ENCODE results near the gene ACTN4.

ACTN4 gene

DNA sequence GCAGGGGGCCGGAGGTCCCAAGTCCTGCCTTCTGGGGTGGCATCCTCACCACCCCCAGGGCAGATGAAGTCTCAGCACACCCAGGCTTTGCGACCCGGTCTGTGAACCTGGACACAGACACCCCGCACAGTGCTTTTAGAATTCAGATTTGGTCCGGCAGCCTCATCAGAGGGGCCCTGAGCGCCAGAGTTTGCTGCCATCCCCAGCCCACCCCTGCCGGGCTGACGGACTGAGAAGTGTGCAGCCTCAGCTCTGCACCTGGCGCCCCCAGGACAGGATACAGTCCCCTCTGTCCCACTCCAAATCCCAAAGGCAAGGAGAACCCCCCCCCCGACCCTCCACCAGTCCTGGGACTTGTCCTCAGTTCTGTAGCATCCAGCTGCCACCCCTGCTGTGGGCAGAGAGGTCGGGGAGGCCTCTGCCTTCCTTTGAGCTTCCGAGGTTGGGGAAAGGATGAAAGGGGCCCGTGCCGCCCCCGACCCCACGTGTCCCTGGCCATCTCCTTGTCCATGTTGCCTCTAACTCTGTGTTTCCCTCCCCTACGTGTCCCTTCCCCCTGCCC is 79.9 kb downstream of the ACTN4 start:
- H3K9me3 ChIP-seq (ENCODE audit: control insufficient read depth, insufficient read depth, low read length) = no peaks in the 10 kb centered on the region
- H3K36me3 ChIP-seq (ENCODE audit: control insufficient read depth, insufficient read depth, low read length) = peaks cover 64% of the 10 kb centered on the region
- no peak overlapping the region for H3K4me3 ChIP-seq (ENCODE audit: low read length)
- H3K4me1 ChIP-seq (ENCODE audit: control insufficient read depth, insufficient read depth, low read length) = no peaks in the 10 kb centered on the region
- DNase-seq (ENCODE audit: low read depth, low spot score) = no peak
- H3K27ac ChIP-seq (ENCODE audit: low read length) = no peak overlapping the region
- WGBS (ENCODE audit: insufficient coverage, insufficient read length) = no CpG with 5 or more reads among the region's 17 CpGs
- no peaks in the 10 kb centered on the region for H3K27me3 ChIP-seq (ENCODE audit: control insufficient read depth, insufficient read depth, low read length)

DNA sequence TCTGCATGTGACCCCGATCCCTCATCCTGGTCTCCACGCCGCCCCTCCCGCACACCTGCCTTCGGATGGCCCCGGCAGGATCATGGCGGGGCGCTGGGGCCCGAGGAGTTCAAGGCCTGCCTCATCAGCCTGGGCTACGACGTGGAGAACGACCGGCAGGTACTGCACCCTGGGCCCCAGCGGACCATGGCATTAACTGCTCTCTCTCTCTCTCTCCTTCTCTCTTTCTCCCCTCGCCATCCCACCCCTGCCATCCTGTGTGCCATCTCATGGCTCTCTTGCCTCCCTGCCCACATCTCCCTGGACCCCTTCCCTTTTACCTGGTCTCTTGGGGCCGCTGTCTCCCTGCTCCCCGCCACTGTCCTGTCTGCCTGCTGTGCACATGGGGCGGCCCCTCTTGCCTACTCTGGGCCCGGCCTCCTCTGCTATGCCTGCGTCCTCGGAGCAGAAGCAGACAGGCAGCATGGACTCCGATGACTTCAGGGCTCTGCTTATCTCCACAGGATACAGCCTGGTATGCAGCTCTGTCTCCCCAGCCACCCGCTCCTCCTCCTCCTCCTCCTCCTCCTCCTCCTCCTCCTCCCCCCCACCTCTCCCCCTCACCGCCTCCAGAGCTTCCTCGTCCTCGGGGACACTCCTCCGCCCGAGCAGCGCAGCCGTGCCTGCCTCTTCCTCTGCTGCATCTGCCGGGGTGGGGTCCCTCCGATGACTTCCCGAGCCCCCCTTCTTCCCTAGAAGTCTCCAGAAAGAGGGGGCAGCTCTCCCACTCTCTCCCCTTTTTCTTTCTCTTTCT is 80.6 kb downstream of the ACTN4 start:
- Histone ChIP-seq H3K27ac (ENCODE audit: low read length) (no peak overlapping the region), H3K4me3 (ENCODE audit: low read length) (no peak overlapping the region), H3K4me1 (ENCODE audit: control insufficient read depth, insufficient read depth, low read length) (no peaks in the 10 kb centered on the region), H3K9me3 (ENCODE audit: control insufficient read depth, insufficient read depth, low read length) (no peaks in the 10 kb centered on the region), H3K27me3 (ENCODE audit: control insufficient read depth, insufficient read depth, low read length) (no peaks in the 10 kb centered on the region), H3K36me3 (ENCODE audit: control insufficient read depth, insufficient read depth, low read length) (peaks cover 58% of the 10 kb centered on the region)
- WGBS (ENCODE audit: insufficient coverage, insufficient read length) = no CpG with 5 or more reads among the region's 33 CpGs
- no peak for DNase-seq (ENCODE audit: low read depth, low spot score)

DNA sequence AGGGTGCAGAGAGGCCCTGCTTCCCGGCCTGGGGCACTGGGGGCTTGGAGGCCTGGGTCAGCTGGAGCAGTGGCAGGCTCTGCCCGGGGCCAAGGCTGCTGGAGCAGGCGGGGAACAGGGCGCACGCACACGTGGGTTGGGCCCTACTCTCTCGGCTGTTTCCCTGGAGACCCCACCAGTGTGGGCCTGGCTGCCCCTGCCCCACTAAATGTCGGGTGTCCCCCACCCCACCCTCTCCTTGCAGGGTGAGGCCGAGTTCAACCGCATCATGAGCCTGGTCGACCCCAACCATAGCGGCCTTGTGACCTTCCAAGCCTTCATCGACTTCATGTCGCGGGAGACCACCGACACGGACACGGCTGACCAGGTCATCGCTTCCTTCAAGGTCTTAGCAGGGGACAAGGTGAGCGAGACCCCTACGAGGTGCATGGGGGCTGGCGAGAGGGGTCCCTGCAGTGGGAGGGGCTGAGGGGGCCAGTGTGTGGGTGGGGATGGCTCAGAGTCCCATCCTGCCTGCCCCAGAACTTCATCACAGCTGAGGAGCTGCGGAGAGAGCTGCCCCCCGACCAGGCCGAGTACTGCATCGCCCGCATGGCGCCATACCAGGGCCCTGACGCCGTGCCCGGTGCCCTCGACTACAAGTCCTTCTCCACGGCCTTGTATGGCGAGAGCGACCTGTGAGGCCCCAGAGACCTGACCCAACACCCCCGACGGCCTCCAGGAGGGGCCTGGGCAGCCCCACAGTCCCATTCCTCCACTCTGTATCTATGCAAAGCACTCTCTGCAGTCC is 81.5 kb downstream of the ACTN4 start:
- H3K4me3 ChIP-seq (ENCODE audit: low read length) = no peak overlapping the region
- WGBS (ENCODE audit: insufficient coverage, insufficient read length) = no CpG with 5 or more reads among the region's 37 CpGs
- no peak overlapping the region for H3K27ac ChIP-seq (ENCODE audit: low read length)

DNA sequence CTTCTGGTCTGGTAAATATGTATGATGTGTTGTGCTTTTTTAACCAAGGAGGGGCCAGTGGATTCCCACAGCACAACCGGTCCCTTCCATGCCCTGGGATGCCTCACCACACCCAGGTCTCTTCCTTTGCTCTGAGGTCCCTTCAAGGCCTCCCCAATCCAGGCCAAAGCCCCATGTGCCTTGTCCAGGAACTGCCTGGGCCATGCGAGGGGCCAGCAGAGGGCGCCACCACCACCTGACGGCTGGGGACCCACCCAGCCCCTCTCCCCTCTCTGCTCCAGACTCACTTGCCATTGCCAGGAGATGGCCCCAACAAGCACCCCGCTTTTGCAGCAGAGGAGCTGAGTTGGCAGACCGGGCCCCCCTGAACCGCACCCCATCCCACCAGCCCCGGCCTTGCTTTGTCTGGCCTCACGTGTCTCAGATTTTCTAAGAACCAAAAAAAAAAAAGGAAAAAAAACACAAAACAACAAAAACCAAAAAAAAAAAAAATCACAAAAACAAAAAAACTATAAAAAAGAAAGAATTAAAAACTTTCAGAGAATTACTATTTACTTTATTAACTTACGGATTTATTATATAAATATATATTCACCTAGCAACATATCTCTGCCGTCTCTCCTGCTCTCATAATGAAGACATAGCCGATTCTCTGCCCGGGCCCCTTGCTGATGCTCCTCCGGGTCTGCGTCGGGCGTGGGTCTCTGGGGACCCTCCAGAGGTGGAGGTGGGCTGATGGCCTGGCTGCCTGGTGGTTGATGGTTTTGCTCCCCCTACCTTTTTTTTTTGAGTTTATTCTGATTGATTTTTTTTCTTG is 82.4 kb downstream of the ACTN4 start:
- Histone ChIP-seq H3K27ac (ENCODE audit: low read length) (no peak overlapping the region), H3K36me3 (ENCODE audit: control insufficient read depth, insufficient read depth, low read length) (peaks cover 41% of the 10 kb centered on the region), H3K4me1 (ENCODE audit: control insufficient read depth, insufficient read depth, low read length) (no peaks in the 10 kb centered on the region; the same call in 1 of the 2 replicates), H3K27me3 (ENCODE audit: control insufficient read depth, insufficient read depth, low read length) (no peaks in the 10 kb centered on the region), H3K9me3 (ENCODE audit: control insufficient read depth, insufficient read depth, low read length) (no peaks in the 10 kb centered on the region), H3K4me3 (ENCODE audit: low read length) (no peak overlapping the region)
- no peak for DNase-seq (ENCODE audit: low read depth, low spot score)
- WGBS (ENCODE audit: insufficient coverage, insufficient read length) = no CpG with 5 or more reads among the region's 17 CpGs

More for the DNA sequence above, 81.5 kb downstream of the ACTN4 start:
- no peaks in the 10 kb centered on the region for H3K4me1 ChIP-seq (ENCODE audit: control insufficient read depth, insufficient read depth, low read length)
- H3K36me3 ChIP-seq (ENCODE audit: control insufficient read depth, insufficient read depth, low read length) = peaks cover 49% of the 10 kb centered on the region
- no peak for DNase-seq (ENCODE audit: low read depth, low spot score)
- no peaks in the 10 kb centered on the region for H3K27me3 ChIP-seq (ENCODE audit: control insufficient read depth, insufficient read depth, low read length)
- H3K9me3 ChIP-seq (ENCODE audit: control insufficient read depth, insufficient read depth, low read length) = no peaks in the 10 kb centered on the region

DNA sequence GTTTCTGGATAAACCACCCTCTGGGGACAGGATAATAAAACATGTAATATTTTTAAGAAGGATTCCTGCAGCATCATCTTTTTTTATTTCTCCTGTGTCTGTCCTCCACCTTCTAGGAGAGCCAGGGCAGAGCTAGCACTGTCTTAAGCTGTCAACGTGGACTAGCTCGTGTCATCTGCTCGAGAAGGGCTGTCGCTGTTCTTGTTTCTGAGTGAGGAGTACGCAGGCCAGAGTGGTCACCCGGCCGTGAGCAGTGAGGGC is 83.0 kb downstream of the ACTN4 start:
- Histone ChIP-seq H3K4me3 (ENCODE audit: low read length) (no peak overlapping the region), H3K4me1 (ENCODE audit: control insufficient read depth, insufficient read depth, low read length) (no peaks in the 10 kb centered on the region; the same call in 1 of the 2 replicates), H3K9me3 (ENCODE audit: control insufficient read depth, insufficient read depth, low read length) (no peaks in the 10 kb centered on the region), H3K27me3 (ENCODE audit: control insufficient read depth, insufficient read depth, low read length) (no peaks in the 10 kb centered on the region), H3K27ac (ENCODE audit: low read length) (no peak overlapping the region), H3K36me3 (ENCODE audit: control insufficient read depth, insufficient read depth, low read length) (peaks cover 37% of the 10 kb centered on the region)
- WGBS (ENCODE audit: insufficient coverage, insufficient read length) = no CpG with 5 or more reads among the region's 7 CpGs
- DNase-seq (ENCODE audit: low read depth, low spot score) = no peak

DNA sequence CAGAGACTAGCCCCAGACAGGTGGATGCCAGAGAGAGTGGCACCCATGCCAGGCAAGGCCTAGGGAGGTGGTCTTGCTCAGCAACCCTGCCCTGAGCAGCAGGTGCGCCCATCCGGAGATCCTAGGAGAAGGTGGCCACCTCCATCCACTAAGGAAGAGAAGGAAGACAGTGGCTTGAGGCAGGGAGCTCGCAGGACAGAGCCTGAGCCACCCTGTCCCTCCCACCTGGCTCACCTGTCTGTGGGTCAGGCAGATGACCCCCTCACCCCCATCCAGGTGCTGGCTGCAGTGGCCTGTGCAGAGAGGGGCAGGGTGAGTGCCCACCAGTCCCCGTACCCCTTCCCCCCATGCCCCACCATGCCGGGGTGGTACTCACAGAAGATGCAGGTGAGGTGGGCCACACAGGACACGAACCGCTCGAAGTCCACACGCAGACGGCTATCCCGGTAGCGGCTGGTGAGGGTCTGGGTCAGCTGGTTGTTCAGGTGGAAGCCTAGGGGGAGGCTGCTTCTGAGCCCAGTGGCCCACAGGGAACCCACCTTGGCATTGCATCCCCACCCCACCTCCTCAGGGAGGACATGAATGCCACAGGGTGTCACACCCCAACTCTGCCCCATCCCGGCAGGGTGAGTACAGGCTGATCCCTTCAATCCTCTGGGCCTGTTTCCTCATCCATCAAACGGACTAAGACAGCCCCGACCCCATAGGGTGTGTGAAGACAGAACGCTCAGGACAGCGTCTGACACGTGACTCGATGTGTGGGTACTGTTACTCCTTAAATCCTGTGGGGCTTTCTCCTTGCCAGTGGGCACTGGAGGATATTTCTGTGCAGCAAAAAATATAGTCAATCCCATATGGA is 83.5 kb downstream of the ACTN4 start:
- WGBS (ENCODE audit: insufficient coverage, insufficient read length) = no CpG with 5 or more reads among the region's 19 CpGs
- no peak overlapping the region for H3K27ac ChIP-seq (ENCODE audit: low read length)
- no peaks in the 10 kb centered on the region for H3K9me3 ChIP-seq (ENCODE audit: control insufficient read depth, insufficient read depth, low read length)
- H3K4me1 ChIP-seq (ENCODE audit: control insufficient read depth, insufficient read depth, low read length) = no peaks in the 10 kb centered on the region; the same call in 1 of the 2 replicates
- no peaks in the 10 kb centered on the region for H3K27me3 ChIP-seq (ENCODE audit: control insufficient read depth, insufficient read depth, low read length)
- DNase-seq (ENCODE audit: low read depth, low spot score) = no peak
- H3K36me3 ChIP-seq (ENCODE audit: control insufficient read depth, insufficient read depth, low read length) = peaks cover 33% of the 10 kb centered on the region
- H3K4me3 ChIP-seq (ENCODE audit: low read length) = no peak overlapping the region

DNA sequence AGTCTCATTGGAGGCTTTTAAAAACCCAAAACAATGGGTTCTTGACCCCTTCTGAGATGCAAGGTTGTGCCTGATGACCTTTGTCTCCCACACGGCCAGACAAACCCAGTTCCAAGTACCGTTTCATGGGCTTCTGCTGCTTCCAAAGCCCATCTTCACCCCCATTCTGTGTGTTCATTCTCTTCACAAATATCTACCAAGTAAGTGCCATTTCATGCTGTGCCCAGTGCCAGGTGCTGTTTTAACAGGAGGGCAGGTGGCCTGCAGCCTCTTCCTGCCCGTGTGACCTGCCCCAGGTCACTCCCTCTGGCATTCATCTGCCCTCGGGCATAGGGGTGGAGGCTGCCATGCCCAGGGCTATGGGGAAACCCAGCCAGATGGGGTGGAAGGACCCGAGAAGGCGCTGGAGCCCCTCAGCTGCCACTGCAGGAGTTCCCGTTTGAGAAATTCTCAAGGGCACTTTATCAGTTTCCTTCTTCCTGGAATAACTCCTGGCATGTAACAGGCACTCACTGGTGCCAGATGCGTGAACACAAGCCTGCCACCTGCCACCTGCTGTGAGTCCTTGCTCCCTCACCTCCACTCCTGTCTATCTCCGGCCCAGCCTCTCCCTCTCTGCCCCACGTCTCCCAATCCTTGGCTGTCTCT is 84.3 kb downstream of the ACTN4 start:
- WGBS (ENCODE audit: insufficient coverage, insufficient read length) = no CpG with 5 or more reads among the region's 10 CpGs
- Histone ChIP-seq H3K9me3 (ENCODE audit: control insufficient read depth, insufficient read depth, low read length) (no peaks in the 10 kb centered on the region), H3K4me1 (ENCODE audit: control insufficient read depth, insufficient read depth, low read length) (no peaks in the 10 kb centered on the region; the same call in 1 of the 2 replicates), H3K36me3 (ENCODE audit: control insufficient read depth, insufficient read depth, low read length) (peaks cover 29% of the 10 kb centered on the region), H3K4me3 (ENCODE audit: low read length) (no peak overlapping the region), H3K27ac (ENCODE audit: low read length) (no peak overlapping the region), H3K27me3 (ENCODE audit: control insufficient read depth, insufficient read depth, low read length) (no peaks in the 10 kb centered on the region)
- no peak for DNase-seq (ENCODE audit: low read depth, low spot score)

DNA sequence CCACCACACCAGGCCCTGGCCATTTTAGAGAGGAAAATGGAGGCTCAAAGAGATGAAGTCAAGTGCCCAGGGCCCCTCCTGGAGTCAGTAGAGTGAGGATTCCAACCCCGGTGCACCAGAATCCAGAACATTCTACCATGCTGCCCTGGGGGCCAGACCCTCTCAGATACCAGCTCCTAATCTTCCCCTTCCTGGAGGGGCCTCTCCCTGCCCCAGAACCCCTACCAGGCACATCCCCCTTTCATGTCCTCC is 85.7 kb downstream of the ACTN4 start:
- H3K27ac ChIP-seq (ENCODE audit: low read length) = no peak overlapping the region
- no peaks in the 10 kb centered on the region; the same call in 1 of the 2 replicates for H3K4me1 ChIP-seq (ENCODE audit: control insufficient read depth, insufficient read depth, low read length)

DNA sequence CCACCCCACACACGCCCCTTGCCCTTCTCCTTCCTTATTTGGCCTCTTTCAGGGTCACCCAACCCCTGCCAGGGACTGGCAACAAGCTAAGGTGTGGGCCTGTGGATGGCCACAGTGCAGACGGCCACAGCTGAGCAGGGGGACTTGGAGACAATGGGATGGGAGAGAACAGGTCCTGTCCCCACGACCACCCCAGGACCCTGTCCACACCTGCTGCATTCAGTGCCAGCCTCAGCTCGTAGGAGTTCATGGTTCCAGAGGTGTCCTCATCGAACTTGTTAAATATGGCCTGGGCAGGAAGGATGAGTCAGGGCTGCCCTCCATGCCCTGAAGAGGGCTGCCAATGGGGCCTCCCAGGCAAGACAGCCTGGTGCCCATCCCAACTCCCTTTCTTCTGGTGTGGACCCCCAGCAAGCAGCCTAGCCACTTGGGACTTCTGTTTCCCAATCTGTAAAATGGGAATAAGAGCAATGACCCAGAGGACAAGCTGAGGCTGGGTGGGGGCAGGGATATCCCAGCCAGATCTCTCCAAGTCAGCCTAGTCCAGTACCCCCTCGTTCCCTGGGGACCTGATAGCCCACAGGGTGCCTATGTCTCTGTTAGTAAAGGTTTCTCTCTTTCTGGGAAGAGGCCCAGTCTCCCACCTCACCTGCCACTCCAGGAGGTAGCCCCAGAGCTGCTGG is 86.2 kb downstream of the ACTN4 start:
- no CpG with 5 or more reads among the region's 6 CpGs for WGBS (ENCODE audit: insufficient coverage, insufficient read length)
- Histone ChIP-seq H3K9me3 (ENCODE audit: control insufficient read depth, insufficient read depth, low read length) (no peaks in the 10 kb centered on the region), H3K4me3 (ENCODE audit: low read length) (no peak overlapping the region), H3K36me3 (ENCODE audit: control insufficient read depth, insufficient read depth, low read length) (peaks cover 16% of the 10 kb centered on the region), H3K4me1 (ENCODE audit: control insufficient read depth, insufficient read depth, low read length) (no peaks in the 10 kb centered on the region; the same call in 1 of the 2 replicates), H3K27me3 (ENCODE audit: control insufficient read depth, insufficient read depth, low read length) (no peaks in the 10 kb centered on the region; the same call in 1 of the 2 replicates), H3K27ac (ENCODE audit: low read length) (no peak overlapping the region)
- DNase-seq (ENCODE audit: low read depth, low spot score) = no peak

More for the DNA sequence above, 85.7 kb downstream of the ACTN4 start:
- DNase-seq (ENCODE audit: low read depth, low spot score) = no peak
- peaks cover 17% of the 10 kb centered on the region for H3K36me3 ChIP-seq (ENCODE audit: control insufficient read depth, insufficient read depth, low read length)
- H3K4me3 ChIP-seq (ENCODE audit: low read length) = no peak overlapping the region
- H3K9me3 ChIP-seq (ENCODE audit: control insufficient read depth, insufficient read depth, low read length) = no peaks in the 10 kb centered on the region
- WGBS (ENCODE audit: insufficient coverage, insufficient read length) = no CpG with 5 or more reads among the region's 1 CpG
- H3K27me3 ChIP-seq (ENCODE audit: control insufficient read depth, insufficient read depth, low read length) = no peaks in the 10 kb centered on the region; the same call in 1 of the 2 replicates
